Thymus (tissue), 11 donors: Measurements from ENCODE around the gene PTPRJ. TPM values are rescaled to one million over a fixed set of nuclear protein-coding genes. Genes with fewer than 3 reads are reported as not detected.
"Not testable (repeated sequence)": the region's sequence is repeated elsewhere in the genome, so short reads cannot be mapped to it uniquely, and the experiment has no call there.

Experiments
- DNase-seq, 9 donors: peaks; one replicate each; pipeline ENCODE4 v3.0.0-alpha.2; 2013; ENCODE audit warnings: low spot score in 9 of 9, low read depth in 6 of 9, missing footprints in 1 of 9
- H3K27ac ChIP-seq, 2 donors: one replicate each; pipeline ENCODE4 v1.5.1; 2013; ENCODE audit warnings: control low read depth in 1 of 2, low read depth in 1 of 2, low read length in 1 of 2, mild to moderate bottlenecking in 1 of 2, moderate library complexity in 1 of 2
- H3K27me3 ChIP-seq, 2 donors: one replicate each; pipeline ENCODE4 v1.5.1; 2013; ENCODE audit warnings: low read length in 1 of 2; ENCODE audit not compliant: control insufficient read depth in 2 of 2, insufficient read depth in 1 of 2
- H3K36me3 ChIP-seq, 2 donors: one replicate each; pipeline ENCODE4 v1.5.1; 2013; ENCODE audit warnings: low read length in 1 of 2, mild to moderate bottlenecking in 1 of 2, moderate library complexity in 1 of 2; ENCODE audit not compliant: control insufficient read depth in 2 of 2, insufficient read depth in 2 of 2
- H3K4me1 ChIP-seq, 2 donors: one replicate each; pipeline ENCODE4 v1.5.1; 2013; ENCODE audit warnings: low read length in 2 of 2; ENCODE audit not compliant: control insufficient read depth in 2 of 2, insufficient read depth in 2 of 2
- H3K4me3 ChIP-seq, 2 donors: one replicate each; pipeline ENCODE4 v1.5.1; 2013; ENCODE audit warnings: low read length in 2 of 2, control low read depth in 1 of 2, mild to moderate bottlenecking in 1 of 2
- H3K9me3 ChIP-seq, 2 donors: one replicate each; pipeline ENCODE4 v1.5.1; 2013; ENCODE audit warnings: low read length in 1 of 2, mild to moderate bottlenecking in 1 of 2; ENCODE audit not compliant: control insufficient read depth in 2 of 2, insufficient read depth in 1 of 2
- WGBS: extraction: QIAGEN DNeasy Blood & Tissue Kit; methylation state at CpG from one replicate; pipeline ENCODE4 v1.1.7; 2013; 5-methylcytosine and 5-hydroxymethylcytosine counted together
- polyA plus RNA-seq: library from polyadenylated mRNA; stranded (reverse); fragments of 200-250 nt; gene quantifications from one replicate; pipeline ENCODE4 v1.2.3, GENCODE V29; 2013
- total RNA-seq: library from RNA; stranded (reverse); fragments of 120-200 nt; gene quantifications from one replicate; pipeline ENCODE4 v1.2.4, GENCODE V29; 2013
- donor health status: healthy.

The PTPRJ gene
- total and polyA plus RNA-seq, 2 donors = 4.4 to 7.5 TPM

- DNase-seq = no peak
- Histone ChIP-seq H3K9me3 (no peaks in the 10 kb centered on the region), H3K27ac (peak overlapping the region; percentile 2 to 42), H3K36me3 (no peaks in the 10 kb centered on the region), H3K4me1 (peaks cover 0 to 30% of the 10 kb centered on the region in 2 donors), H3K4me3 (no peak overlapping the region), H3K27me3 (no peaks in the 10 kb centered on the region)
- WGBS = 74% methylated on average over 6 of the region's 6 CpGs
Measured at GRCh38 chr11:48019217-48019584, 38.8 kb downstream of the PTPRJ start.

- Histone ChIP-seq H3K4me3 (no peak overlapping the region), H3K27ac (no peak overlapping the region)
Measured at GRCh38 chr11:48019595-48019994, 39.2 kb downstream of the PTPRJ start.

GRCh38 chr11:48020092-48020755 lies 39.9 kb downstream of the PTPRJ start:
- no peak for DNase-seq
- Histone ChIP-seq H3K4me3 (no peak overlapping the region), H3K4me1 (peaks cover 0 to 34% of the 10 kb centered on the region in 2 donors), H3K27ac (peak overlapping the region in 1 of 2 donors; percentile 9), H3K27me3 (no peaks in the 10 kb centered on the region), H3K36me3 (no peaks in the 10 kb centered on the region), H3K9me3 (no peaks in the 10 kb centered on the region)
- WGBS = 92% methylated on average over 17 of the region's 17 CpGs

More at GRCh38 chr11:48019595-48019994, 39.2 kb downstream of the PTPRJ start:
- 91% methylated on average over 8 of the region's 8 CpGs for WGBS
- Histone ChIP-seq H3K36me3 (no peaks in the 10 kb centered on the region), H3K27me3 (no peaks in the 10 kb centered on the region), H3K9me3 (no peaks in the 10 kb centered on the region), H3K4me1 (peaks cover 0 to 30% of the 10 kb centered on the region in 2 donors)
- no peak for DNase-seq

DNA sequence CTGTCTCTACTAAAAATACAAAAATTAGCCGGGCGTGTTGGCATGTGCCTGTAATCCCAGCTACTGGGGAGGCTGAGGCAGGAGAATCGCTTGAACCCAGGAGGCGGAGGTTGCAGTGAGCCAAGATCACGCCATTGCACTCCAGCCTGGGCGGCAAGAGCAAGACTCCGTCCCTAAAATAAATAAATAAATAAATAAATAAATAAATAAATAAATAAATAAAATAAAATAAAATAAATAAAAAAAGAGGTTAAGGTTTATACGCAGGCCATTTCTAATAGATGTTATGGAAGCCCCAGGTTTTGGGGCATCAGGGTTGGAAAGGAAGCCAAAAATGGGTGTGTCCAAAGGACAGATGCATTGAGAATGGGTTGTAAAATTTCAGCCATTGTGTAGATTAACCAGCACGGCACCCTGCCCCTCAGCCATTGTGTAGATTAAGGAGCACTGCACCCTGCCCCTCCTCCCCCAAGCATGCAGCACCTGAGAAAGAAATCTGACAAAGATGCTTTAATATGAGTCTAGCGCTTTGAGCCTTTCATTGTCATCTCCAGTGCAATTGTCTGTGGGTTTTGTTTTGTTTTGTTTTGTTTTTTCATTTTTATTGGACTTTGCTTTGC lies 41.0 kb downstream of the PTPRJ start:
- H3K36me3 ChIP-seq, H3K27me3 ChIP-seq, H3K4me3 ChIP-seq, DNase-seq, H3K27ac ChIP-seq, H3K9me3 ChIP-seq: not testable (repeated sequence)
- peaks cover 0 to 29% of the 10 kb centered on the region in 2 donors for H3K4me1 ChIP-seq
- WGBS = 97% methylated on average over 10 of the region's 10 CpGs

DNA sequence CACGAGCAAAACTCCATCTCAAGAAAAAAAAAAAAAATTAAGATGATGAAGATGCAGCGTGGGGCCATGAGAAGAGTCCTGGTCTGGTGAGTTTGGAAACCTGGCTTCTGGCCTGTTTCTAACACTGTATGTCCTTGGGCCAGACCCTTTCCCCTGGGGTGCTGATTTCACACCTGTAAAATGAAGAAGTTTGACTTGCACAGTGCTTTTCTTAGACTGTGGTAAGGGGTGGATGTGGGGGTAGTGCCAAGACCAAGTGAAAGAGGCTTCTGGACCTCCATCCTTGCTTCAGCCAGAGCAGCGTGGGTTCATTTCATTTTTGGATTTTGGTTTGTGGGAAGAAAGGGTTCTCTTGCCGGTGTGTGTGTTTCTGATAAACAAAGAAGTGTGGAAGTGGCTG lies 42.1 kb downstream of the PTPRJ start:
- Histone ChIP-seq H3K36me3 (no peaks in the 10 kb centered on the region), H3K4me3 (no peak overlapping the region), H3K4me1 (peaks cover 0 to 23% of the 10 kb centered on the region in 2 donors), H3K27ac (no peak overlapping the region), H3K27me3 (no peaks in the 10 kb centered on the region), H3K9me3 (no peaks in the 10 kb centered on the region)
- whole genome bisulfite sequencing = 66% methylated on average over 4 of the region's 4 CpGs
- no peak for DNase-seq

DNA sequence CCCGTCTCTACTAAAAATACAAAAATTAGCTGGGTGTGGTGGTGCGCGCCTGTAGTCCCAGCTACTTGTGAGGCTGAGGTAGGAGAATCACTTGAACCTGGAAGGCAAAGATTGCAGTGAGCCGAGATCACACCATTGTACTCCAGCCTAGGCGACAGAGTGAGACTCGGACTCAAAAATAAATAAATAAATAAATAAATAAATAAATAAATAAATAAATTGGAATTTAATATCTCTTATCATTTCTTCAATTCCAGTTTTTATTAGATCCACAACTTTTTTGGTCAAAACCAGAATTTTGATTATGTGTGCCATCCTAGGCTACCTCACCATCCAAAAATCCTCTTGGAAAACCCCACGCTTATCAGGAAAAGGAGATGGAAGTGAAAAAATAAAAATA lies 43.2 kb downstream of the PTPRJ start:
- peaks cover 0 to 15% of the 10 kb centered on the region in 2 donors for H3K4me1 ChIP-seq
- 98% methylated on average over 7 of the region's 7 CpGs for WGBS
- not testable (repeated sequence) for H3K27me3 ChIP-seq, H3K9me3 ChIP-seq, H3K27ac ChIP-seq, H3K36me3 ChIP-seq, DNase-seq, H3K4me3 ChIP-seq

- H3K9me3 ChIP-seq = no peaks in the 10 kb centered on the region
- peaks cover 0 to 8% of the 10 kb centered on the region in 2 donors for H3K4me1 ChIP-seq
- H3K27ac ChIP-seq = no peak overlapping the region
- WGBS = 94% methylated on average over 5 of the region's 5 CpGs
- DNase-seq = no peak
- no peak overlapping the region for H3K4me3 ChIP-seq
- H3K36me3 ChIP-seq = no peaks in the 10 kb centered on the region
- no peaks in the 10 kb centered on the region for H3K27me3 ChIP-seq
Measured at GRCh38 chr11:48024635-48025071, 44.3 kb downstream of the PTPRJ start.

DNA sequence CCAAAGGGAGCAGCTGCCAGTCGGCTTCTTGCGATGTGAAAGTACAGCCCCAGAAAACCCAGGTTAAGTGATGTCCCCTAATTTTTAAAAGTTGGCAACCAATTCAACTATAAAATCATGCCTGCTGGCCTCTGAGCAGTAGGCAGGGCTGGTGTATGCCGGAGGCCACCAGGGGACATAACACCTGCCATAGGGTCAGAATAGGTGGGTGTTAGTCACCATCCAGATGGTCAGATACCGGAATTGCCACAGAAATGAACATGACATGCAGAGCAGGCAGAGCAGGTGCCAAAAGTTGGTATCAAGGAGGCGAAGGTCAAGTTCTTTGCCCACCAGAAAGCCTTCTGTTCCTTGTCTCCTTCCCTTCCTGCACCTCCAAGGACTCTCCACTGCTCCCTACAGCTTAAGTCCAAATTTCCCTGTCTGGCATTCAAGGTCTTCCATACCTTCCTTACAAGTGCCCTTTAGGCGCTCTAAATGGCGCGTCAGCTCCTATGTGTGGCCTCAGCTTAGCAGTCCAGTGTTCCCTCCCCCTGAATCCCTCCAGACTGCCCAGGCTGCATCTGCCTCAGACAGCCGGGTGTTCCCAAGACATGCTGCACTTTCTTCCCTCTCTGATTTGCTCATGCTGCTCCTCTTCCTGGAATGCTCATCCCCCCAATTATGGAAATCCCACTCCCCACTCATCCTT lies 45.1 kb downstream of the PTPRJ start:
- 97% methylated on average over 9 of the region's 9 CpGs for WGBS
- H3K36me3 ChIP-seq = no peaks in the 10 kb centered on the region
- no peak overlapping the region for H3K4me3 ChIP-seq
- H3K27ac ChIP-seq = no peak overlapping the region
- no peaks in the 10 kb centered on the region for H3K9me3 ChIP-seq
- DNase-seq = no peak
- H3K4me1 ChIP-seq = peaks cover 0 to 7% of the 10 kb centered on the region in 2 donors
- no peaks in the 10 kb centered on the region for H3K27me3 ChIP-seq

DNA sequence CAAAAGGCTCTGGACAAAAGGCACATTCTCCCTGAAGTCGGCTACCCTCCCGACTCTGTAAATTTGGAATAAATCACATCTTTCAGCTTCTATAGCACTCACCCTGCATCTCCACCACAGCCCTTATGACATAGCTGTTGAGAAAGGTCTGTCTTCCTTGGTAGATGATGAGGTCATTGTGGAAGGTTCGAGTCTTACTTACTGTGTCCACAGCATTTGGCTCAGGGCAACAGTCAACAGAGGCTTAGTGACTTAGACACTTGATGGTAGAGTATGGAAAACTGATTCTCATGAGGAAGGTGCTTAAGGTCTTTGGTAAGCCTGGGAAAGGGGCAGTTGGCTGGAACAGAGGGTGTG lies 45.6 kb downstream of the PTPRJ start:
- no peak overlapping the region for H3K27ac ChIP-seq
- no peaks in the 10 kb centered on the region for H3K36me3 ChIP-seq
- WGBS = 97% methylated on average over 3 of the region's 3 CpGs
- DNase-seq = no peak
- H3K27me3 ChIP-seq = no peaks in the 10 kb centered on the region
- peaks cover 0 to 7% of the 10 kb centered on the region in 2 donors for H3K4me1 ChIP-seq
- H3K9me3 ChIP-seq = no peaks in the 10 kb centered on the region
- no peak overlapping the region for H3K4me3 ChIP-seq
